GM12801 (cell line): ENCODE results near the gene CPOX.

Source experiments
- TF ChIP-seq, protein P1 (sequence below): IDR thresholded peaks from one replicate; pipeline ENCODE4 v1.5.1; 2011; ENCODE audit warnings: control low read depth; ENCODE audit not compliant: insufficient read length; ENCODE audit errors: extremely low read depth

The CPOX gene

DNA sequence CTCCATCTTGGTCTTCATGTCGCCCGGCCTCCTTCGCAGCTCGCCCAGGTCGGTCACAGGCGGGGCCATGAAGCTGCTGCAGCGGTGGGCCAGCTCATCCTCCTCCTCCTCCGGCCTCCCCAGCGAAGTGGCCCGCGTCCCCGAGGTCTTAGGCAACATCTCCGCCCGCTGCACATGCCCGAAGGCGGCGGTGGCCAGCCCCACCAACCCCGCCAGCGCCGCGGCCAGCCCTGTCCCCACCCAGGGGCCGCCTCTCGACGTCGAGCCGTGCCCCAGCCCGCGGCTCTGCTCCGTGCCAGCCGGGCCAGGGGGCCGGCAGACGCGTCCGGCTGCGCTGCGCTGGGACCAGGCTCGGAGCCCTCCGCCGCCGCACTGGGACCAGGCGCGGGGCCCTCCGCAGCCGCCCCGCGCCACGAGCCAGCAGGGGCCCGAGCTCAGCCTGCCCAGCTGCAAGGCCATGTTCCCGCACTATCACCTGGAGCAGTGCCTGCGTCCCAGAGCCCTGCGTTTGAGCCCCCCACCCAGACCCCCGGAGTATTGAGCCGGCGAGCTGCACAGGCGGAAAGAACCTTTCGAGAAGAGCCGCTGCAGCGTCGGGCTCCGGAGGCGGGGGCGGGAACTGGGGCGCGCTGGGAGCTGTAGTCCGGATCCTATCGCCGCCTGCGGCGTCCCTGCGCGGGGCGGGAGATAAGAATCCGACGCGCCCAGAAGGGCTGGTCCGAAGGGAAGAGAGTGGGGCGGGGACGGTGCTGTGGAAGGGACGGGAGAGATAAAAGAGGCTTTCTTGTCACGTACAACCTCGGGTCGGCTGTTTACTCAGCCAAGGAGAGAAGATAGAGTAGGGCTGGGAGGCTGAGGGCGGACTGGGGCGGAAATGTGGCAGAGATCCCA lies at the start of gene CPOX:
Gene CPOX (minus strand): TSS at position 566 of the 891 bp plus-strand sequence. CDS start 107 bp downstream, at position 459.
- TF ChIP-seq, protein P1, sequence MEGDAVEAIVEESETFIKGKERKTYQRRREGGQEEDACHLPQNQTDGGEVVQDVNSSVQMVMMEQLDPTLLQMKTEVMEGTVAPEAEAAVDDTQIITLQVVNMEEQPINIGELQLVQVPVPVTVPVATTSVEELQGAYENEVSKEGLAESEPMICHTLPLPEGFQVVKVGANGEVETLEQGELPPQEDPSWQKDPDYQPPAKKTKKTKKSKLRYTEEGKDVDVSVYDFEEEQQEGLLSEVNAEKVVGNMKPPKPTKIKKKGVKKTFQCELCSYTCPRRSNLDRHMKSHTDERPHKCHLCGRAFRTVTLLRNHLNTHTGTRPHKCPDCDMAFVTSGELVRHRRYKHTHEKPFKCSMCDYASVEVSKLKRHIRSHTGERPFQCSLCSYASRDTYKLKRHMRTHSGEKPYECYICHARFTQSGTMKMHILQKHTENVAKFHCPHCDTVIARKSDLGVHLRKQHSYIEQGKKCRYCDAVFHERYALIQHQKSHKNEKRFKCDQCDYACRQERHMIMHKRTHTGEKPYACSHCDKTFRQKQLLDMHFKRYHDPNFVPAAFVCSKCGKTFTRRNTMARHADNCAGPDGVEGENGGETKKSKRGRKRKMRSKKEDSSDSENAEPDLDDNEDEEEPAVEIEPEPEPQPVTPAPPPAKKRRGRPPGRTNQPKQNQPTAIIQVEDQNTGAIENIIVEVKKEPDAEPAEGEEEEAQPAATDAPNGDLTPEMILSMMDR = no peak

DNA sequence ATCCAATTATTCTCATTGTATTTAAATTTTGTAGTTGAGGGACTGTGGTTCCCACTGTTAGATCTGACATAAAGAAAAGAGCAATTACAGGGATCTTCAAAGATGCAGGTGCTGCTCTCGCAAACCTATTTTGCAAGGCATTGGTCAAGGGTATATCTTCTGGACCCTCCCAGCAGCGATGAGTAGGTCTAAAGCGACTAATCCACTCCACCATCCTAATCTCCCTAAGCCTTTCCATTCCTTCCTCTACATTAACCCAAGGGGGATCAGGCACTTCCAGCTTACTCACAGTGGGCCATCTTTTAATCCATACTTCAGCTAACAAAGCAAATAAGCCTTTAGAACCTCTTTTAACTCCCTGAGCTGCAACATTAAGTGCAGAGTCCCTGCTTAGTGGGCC lies 37.0 kb upstream of the CPOX start:
- TF ChIP-seq, protein P1 = no peak

DNA sequence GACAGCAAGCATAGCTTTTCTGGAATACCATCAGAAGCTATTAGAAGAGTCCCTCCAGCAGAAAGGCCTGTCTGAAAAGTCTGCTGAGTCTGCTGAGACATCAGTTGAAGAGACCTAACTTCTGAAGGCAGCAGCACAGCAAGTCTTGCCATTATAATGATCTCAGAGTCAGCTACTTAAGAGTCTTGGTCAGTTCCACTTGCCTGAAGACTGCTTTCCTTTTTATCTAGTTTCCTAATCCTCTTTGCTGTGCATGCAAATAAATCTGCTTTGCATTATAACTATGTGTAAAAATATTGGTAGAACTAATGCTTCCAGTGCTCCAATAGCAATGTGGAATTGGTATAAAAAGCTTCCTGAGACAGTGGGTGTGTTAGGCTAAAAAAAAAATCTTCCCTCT lies 34.9 kb upstream of the CPOX start:
- TF ChIP-seq, protein P1 = no peak

DNA sequence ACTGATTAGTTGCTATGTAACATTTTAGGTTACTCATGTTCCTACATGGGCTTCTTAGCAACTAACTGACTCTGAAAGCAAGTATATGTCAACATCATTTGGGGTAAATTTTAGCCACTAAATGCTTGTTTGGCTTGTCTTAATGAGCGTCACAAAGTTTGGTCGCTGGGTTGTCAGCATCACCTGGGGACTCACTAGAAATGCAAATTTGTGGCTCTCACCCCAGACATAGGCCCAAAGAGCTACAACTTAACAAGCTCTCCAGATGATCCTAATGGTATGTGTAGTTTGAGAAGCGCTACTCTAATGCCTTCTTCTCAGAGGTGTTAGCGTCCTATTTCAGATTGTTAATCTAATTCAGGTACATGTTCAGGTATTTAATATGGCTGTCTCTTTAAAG lies 32.7 kb upstream of the CPOX start:
- TF ChIP-seq, protein P1 = no peak

DNA sequence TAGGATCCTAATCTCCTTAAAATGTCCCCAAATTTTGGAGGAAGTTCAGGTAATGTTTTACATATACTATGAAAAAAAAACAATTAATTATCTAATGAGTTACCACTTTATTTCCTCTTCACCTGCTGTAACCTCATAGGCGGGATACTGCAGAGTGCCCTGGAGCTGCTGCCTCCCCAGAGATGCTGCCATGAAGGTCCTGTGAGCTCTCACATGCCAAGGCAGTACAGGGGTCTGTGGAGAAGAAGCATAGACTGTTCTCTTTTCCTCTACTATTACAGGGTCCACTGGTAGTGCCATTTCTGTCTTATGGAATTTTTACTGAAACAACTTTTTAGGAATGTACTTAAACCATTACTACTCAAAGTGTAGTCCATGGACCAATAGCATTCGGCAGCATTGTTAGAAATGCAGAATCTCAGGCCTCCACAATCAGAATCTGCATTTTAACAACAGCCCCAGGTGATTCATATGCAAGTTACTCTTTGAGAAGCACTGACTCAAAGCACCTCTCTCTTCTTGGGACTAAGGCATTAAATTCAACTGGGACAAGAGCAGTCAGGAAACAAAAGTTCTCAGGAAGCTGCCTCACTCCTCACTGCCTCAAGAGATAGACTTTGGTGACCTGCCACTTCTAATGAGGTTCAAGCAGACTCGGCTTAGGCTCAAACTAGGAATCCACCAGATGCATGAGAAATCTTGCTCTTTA lies 30.3 kb upstream of the CPOX start:
- TF ChIP-seq, protein P1 = no peak

DNA sequence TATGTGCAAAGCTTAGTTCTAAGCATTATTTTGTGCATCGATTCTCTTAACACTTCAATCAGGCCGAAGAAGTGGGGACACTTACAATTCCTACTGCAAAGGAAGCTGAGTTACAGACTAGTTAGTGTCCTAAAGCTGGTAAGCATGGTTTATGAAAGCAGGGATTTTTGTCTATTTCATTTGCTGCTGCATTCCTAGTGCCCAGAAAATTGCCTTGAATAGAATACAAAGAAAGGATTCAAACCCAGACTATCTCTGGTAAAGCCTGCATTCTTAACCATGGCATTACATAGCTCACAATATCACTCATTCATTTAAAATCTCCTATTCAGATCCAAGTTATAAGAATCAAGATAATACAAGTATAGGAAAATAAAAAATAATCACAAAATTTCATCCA lies 24.4 kb upstream of the CPOX start:
- TF ChIP-seq, protein P1 = no peak

DNA sequence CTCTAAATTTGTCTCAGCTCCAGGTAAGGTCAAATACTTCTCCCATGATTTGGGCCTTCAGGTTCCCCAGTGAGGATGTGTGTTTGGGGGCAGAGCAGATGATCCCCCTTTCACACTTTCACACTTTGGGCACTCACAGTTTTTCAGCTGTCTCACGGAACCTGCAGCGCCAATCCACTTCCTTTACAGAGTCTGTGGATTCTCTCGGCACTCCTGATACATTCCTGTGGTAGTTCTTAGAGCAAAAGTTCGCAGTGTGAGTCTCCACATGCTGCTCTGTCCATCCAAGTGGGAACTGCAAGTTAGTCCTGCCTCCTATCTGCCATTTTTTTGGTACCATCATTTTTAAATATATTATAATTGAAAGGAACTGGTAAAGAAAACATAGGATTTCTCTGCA lies 20.2 kb upstream of the CPOX start:
- TF ChIP-seq, protein P1 = no peak
